Subcutaneous abdominal adipose tissue (tissue), 5 donors: ENCODE results near the gene NF1.
A peak's percentile ranks its signal among the peaks of the same experiment; 100 is the strongest.
"Not testable (repeated sequence)": the region's sequence is repeated elsewhere in the genome, so short reads cannot be mapped to it uniquely, and the experiment has no call there.

Experiments
- H3K27ac ChIP-seq: one replicate; pipeline ENCODE4 v1.7.0; 2013; ENCODE audit warnings: low read depth, mild to moderate bottlenecking, inconsistent platforms, low read length, moderate library complexity
- H3K27me3 ChIP-seq, 5 donors: one replicate each; pipeline ENCODE4 v1.7.0; 2013; ENCODE audit warnings: low read length in 5 of 5, inconsistent platforms in 1 of 5; ENCODE audit not compliant: control insufficient read depth in 5 of 5, insufficient read depth in 4 of 5
- H3K36me3 ChIP-seq, 5 donors: one replicate each; pipeline ENCODE4 v1.7.0; 2013; ENCODE audit warnings: low read length in 5 of 5; ENCODE audit not compliant: control insufficient read depth in 5 of 5, insufficient read depth in 5 of 5
- H3K4me1 ChIP-seq, 5 donors: one replicate each; pipeline ENCODE4 v1.7.0; 2013; ENCODE audit warnings: low read length in 5 of 5, mild to moderate bottlenecking in 3 of 5, moderate library complexity in 1 of 5; ENCODE audit not compliant: control insufficient read depth in 5 of 5, insufficient read depth in 5 of 5
- H3K4me3 ChIP-seq, 5 donors: one replicate each; pipeline ENCODE4 v1.7.0; 2013; ENCODE audit warnings: low read length in 5 of 5, low read depth in 1 of 5
- H3K9ac ChIP-seq, 5 donors: one replicate each; pipeline ENCODE4 v1.7.0; 2013; ENCODE audit warnings: low read length in 5 of 5, mild to moderate bottlenecking in 4 of 5, moderate library complexity in 3 of 5
- H3K9me3 ChIP-seq, 5 donors: one replicate each; pipeline ENCODE4 v1.7.0; 2013; ENCODE audit warnings: low read length in 5 of 5; ENCODE audit not compliant: control insufficient read depth in 5 of 5
- donor health status: healthy.
- donor health status: healthy.
- donor health status: healthy.
- donor health status: healthy.
- donor health status: healthy.

NF1 gene

GRCh38 chr17:31147507-31148202 lies 52.9 kb downstream of the NF1 start:
- no peak overlapping the region for H3K27ac ChIP-seq
- H3K4me3 ChIP-seq, result no peak overlapping the region
- no peaks in the 10 kb centered on the region for H3K27me3 ChIP-seq
- peaks cover 0 to 3% (median 0%) of the 10 kb centered on the region in 5 donors for H3K36me3 ChIP-seq
- H3K9ac ChIP-seq, result no peak overlapping the region
- no peaks in the 10 kb centered on the region for H3K9me3 ChIP-seq
- peaks cover 0 to 4% (median 0%) of the 10 kb centered on the region in 5 donors for H3K4me1 ChIP-seq

DNA sequence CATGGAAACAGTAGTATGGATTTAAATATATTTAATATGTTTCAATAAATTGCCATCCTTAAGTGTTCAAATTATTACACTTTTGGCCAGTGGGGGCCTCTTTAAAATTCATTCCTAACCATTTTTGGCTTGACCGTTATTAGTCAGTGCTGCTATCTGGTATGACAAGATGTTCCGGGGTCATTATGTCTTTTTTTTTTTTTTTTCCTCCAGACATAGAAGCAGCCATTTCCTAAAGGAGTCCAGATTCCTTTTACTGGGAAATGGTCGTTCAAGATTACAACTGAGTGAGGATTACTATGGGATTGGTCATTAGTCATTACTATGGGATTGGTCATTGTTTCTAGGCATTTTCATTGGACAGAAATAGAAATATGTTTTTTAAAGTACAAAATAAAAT lies 53.4 kb downstream of the NF1 start:
- Histone ChIP-seq H3K27ac (no peak overlapping the region), H3K9me3 (peaks cover 0 to under 1% (median 0%) of the 10 kb centered on the region in 5 donors), H3K36me3 (peaks cover 0 to 3% (median 0%) of the 10 kb centered on the region in 5 donors), H3K4me1 (peaks cover 0 to 4% (median 0%) of the 10 kb centered on the region in 5 donors), H3K9ac (no peak overlapping the region), H3K27me3 (no peaks in the 10 kb centered on the region), H3K4me3 (no peak overlapping the region)

DNA sequence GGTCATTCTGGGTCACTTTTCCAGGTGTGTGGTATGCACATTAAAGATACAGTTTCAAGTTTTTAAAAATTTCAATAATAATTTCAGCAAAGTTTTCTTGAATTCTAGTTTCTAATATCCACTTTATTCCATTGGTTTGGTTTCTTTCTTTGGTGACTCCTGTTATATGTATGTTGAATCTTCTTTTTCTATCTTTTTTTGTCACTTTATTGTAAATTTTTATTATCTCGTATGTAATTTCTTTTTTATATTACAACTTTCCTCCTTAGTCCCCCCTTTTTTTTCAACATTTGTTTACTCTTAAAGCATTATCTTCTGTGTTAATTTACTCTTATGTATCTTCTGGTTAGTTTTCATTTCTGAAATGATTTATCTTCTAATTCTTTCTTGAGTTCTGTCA lies 57.5 kb downstream of the NF1 start:
- peaks cover 0 to 3% (median 0%) of the 10 kb centered on the region in 5 donors for H3K36me3 ChIP-seq

DNA sequence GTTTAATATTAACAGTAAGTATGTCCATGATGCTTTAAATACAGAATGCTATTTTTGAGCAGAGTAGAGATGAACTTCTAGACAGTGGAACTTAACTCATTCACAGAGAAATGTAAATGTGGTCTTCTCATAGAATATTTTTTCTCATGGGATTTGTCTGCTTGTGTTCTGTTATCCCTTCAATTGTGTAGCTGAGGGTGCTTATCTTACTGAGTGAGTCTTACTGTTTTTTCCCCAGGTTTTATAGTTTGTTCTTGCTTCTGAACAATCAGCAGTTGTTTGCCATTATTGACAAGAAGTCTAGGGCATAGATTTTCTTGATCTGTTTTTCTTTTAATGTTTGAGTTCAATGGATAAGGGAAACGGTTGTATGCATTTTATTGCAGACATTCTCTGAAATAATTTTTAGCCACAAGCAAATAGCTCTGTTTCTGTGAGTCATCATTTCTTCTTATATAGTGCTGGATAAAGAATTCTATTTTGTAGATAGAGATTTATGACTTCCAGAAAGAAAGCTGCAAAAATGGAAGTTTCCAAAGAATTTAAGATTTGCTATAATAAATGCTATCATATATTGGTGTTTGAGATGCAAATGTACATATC lies 60.5 kb downstream of the NF1 start:
- Histone ChIP-seq H3K9me3 (peaks cover 0 to 2% (median 0%) of the 10 kb centered on the region in 5 donors), H3K9ac (no peak overlapping the region), H3K27ac (no peak overlapping the region), H3K36me3 (peaks cover 0 to 5% (median 0%) of the 10 kb centered on the region in 5 donors), H3K4me1 (no peaks in the 10 kb centered on the region), H3K27me3 (no peaks in the 10 kb centered on the region), H3K4me3 (no peak overlapping the region)

More for the DNA sequence above, 57.5 kb downstream of the NF1 start:
- Histone ChIP-seq H3K27ac (no peak overlapping the region), H3K9me3 (peaks cover 0 to 2% (median 0%) of the 10 kb centered on the region in 5 donors), H3K27me3 (no peaks in the 10 kb centered on the region), H3K4me3 (no peak overlapping the region), H3K9ac (no peak overlapping the region), H3K4me1 (peaks cover 0 to 4% (median 0%) of the 10 kb centered on the region in 5 donors)

DNA sequence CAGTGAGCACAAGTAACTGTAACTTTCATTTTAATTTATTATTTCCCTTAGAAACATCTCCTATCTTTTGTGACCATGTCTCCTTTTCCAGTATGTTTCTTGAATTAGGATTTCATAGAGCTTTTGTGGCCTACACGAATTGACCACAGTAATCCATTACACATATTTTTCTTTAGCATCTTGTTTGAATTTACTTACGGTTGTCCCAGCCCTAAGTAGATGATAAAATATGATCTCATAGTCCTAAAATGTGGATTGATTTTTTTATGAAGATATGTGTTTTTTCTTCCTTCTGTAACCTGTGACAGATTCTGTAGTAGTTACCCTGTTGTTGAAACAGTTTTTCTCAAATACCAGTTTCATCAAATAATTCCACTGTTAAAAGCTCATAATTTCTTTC lies 61.5 kb downstream of the NF1 start:
- Histone ChIP-seq H3K4me1 (no peaks in the 10 kb centered on the region), H3K36me3 (peaks cover 0 to 5% (median 3%) of the 10 kb centered on the region in 5 donors), H3K9me3 (peaks cover 0 to 2% (median 0%) of the 10 kb centered on the region in 5 donors), H3K4me3 (no peak overlapping the region), H3K27me3 (no peaks in the 10 kb centered on the region), H3K27ac (no peak overlapping the region), H3K9ac (no peak overlapping the region)

- H3K9me3 ChIP-seq, H3K27ac ChIP-seq, H3K4me3 ChIP-seq, H3K36me3 ChIP-seq, H3K4me1 ChIP-seq, H3K27me3 ChIP-seq, H3K9ac ChIP-seq: not testable (repeated sequence)
Measured at GRCh38 chr17:31156864-31157263, 62.1 kb downstream of the NF1 start.

DNA sequence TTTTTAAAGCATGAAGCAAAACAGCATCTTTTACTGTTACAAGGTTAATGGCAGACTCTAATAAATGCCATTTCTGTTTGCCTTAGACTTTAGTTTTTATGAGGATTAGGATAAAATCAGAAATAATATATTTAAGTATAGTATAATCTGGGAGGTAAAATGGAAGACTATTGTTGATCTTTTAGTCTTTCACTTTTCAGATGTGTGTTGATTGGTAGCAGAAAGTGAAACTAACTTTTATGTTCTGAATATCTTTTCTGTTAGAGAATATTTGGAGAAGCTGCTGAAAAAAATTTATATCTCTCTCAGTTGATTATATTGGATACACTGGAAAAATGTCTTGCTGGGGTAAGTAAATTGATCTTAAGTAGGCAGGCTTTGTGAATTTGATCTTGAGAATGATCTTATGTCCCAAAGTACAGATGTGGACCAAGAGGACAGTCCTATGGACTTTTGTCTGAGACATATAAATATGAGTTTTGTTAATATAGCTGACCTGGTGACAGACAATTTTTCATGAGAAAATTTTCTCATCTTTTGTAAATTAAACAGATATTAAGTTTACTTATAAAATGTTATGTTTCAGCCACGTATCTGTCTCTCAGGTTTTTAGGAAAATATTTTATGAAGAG lies 64.1 kb downstream of the NF1 start:
- Histone ChIP-seq H3K4me3 (no peak overlapping the region), H3K27me3 (no peaks in the 10 kb centered on the region), H3K9ac (peak overlapping the region in 1 of 5 donors; percentile 26), H3K27ac (no peak overlapping the region), H3K36me3 (peaks cover 0 to 6% (median 5%) of the 10 kb centered on the region in 5 donors), H3K4me1 (no peaks in the 10 kb centered on the region), H3K9me3 (no peaks in the 10 kb centered on the region)

- peaks cover 0 to 23% (median 11%) of the 10 kb centered on the region in 5 donors for H3K36me3 ChIP-seq
- no peak overlapping the region for H3K4me3 ChIP-seq
- H3K27ac ChIP-seq, result no peak overlapping the region
- no peak overlapping the region for H3K9ac ChIP-seq
- H3K27me3 ChIP-seq, result no peaks in the 10 kb centered on the region
- no peaks in the 10 kb centered on the region for H3K9me3 ChIP-seq
- H3K4me1 ChIP-seq, result no peaks in the 10 kb centered on the region
Measured at GRCh38 chr17:31163091-31163781, 68.5 kb downstream of the NF1 start.

DNA sequence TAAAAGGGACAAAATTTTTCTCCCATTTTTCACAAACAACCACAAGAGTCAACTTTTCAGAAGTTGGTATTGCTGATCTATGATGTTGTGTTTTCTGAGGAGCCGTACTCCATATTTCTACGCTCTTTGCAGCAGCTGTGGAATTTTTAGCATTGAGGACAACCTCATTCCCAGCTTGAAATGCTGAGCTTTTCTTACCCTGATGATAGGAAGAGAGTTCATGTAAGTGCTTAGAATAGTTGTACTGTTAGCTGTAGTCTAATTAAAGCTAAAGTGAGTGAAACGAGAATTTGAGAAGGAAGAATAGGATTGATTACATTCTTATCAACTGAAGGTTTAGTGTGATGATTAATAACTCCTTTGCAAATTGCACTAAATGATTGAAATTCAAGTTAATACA lies 72.3 kb downstream of the NF1 start:
- no peak overlapping the region for H3K27ac ChIP-seq
- H3K36me3 ChIP-seq, result peaks cover 0 to 19% (median 9%) of the 10 kb centered on the region in 5 donors
- H3K9me3 ChIP-seq, result no peaks in the 10 kb centered on the region
- H3K4me3 ChIP-seq, result no peak overlapping the region
- H3K4me1 ChIP-seq, result no peaks in the 10 kb centered on the region
- no peaks in the 10 kb centered on the region for H3K27me3 ChIP-seq
- H3K9ac ChIP-seq, result no peak overlapping the region

DNA sequence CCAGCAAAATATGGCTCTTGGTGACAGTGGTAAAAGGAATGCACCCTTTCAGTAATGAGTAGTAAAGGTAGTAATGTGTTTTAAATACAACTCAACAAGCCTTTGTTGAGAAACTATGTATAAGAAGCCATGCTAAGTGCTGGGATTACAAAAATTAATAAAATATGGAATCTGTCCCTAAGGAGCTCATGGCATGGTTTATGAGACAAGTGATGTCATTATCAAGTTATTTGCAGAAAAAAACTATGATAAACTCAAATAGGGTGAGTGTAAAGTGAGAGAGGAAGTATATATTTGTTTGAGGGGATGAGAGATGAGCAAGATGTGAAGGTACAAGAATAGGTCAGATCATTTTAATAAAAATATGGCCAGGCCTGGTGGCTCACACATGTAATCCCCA lies 76.9 kb downstream of the NF1 start:
- peaks cover 0 to 6% (median 0%) of the 10 kb centered on the region in 5 donors for H3K36me3 ChIP-seq
- no peaks in the 10 kb centered on the region for H3K9me3 ChIP-seq
- H3K27me3 ChIP-seq, result no peaks in the 10 kb centered on the region
- H3K27ac ChIP-seq, result no peak overlapping the region
- no peak overlapping the region for H3K9ac ChIP-seq
- no peaks in the 10 kb centered on the region for H3K4me1 ChIP-seq
- no peak overlapping the region for H3K4me3 ChIP-seq
